Fibroblast of skin of left biceps (primary cell): Measurements from ENCODE around the gene ZNF808.
"Not testable (repeated sequence)": the region's sequence is repeated elsewhere in the genome, so short reads cannot be mapped to it uniquely, and the experiment has no call there.

Experiments
- DNase-seq, 2 experiments: peaks; one replicate each; pipeline ENCODE4 v3.0.0-alpha.2; 2013; ENCODE audit warnings: low read depth in 2 of 2

ZNF808 gene

GRCh38 chr19:52593441-52593840, 66.0 kb downstream of the ZNF808 start:
- not testable (repeated sequence) for DNase-seq

GRCh38 chr19:52599241-52599640, 71.8 kb downstream of the ZNF808 start:
- no peak for DNase-seq

GRCh38 chr19:52600639-52601024, 73.2 kb downstream of the ZNF808 start:
- DNase-seq, result no peak

GRCh38 chr19:52601025-52601973, 73.8 kb downstream of the ZNF808 start:
- DNase-seq, result peak; percentile 61 to 68

- not testable (repeated sequence) for DNase-seq
These were observed 74.5 kb downstream of the ZNF808 start for GRCh38 chr19:52601974-52602366.

GRCh38 chr19:52602941-52603340, 75.5 kb downstream of the ZNF808 start:
- no peak for DNase-seq

- DNase-seq, result no peak
These were observed 76.2 kb downstream of the ZNF808 start for GRCh38 chr19:52603558-52604207.
